Erythroblast (primary cell): ENCODE results near the gene GJA4.

Experiments
- GATA1 ChIP-seq: IDR thresholded peaks from 2 replicates; pipeline ENCODE4 v1.6.1; 2011; ENCODE audit warnings: low read depth, mild to moderate bottlenecking, control low read depth, low read length, moderate library complexity
- POLR2A ChIP-seq: IDR thresholded peaks from 2 replicates; pipeline ENCODE4 v1.6.1; 2011; ENCODE audit warnings: mild to moderate bottlenecking, low read length

DNA sequence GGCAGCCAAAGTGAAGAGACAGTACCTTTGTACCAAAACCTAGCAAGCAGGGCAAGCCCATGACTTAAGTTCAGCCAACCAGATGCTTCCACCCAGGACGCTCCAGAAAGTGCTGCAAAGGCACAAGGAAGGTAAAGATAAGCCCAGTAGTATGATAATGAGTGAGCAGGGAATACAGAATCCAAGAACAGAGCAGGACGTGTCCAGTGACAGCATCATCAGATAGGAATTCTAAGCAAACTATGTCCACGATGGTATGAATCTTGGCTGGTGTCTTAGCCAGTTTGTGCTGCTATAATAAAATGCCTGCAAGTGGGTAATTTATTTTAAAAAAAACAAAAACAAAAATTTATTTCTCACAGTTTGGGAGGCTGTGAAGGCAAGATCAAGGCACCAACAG, 13.6 kb downstream of the GJA4 start:
- TF ChIP-seq POLR2A: no peak
- TF ChIP-seq GATA1: no peak
